ENCODE data around the gene OR52E2.

OR52E2 gene

GRCh38 chr11:5059391-5059790 is at the start of gene OR52E2:
TSS of gene OR52E2 (minus strand) at chr11:5059627. CDS start at chr11:5059627, 0 bp downstream.
- Histone ChIP-seq H3K36me3 (ENCODE audit: insufficient read depth, low read length) (no peaks in the 10 kb centered on the region), H3K27me3 (ENCODE audit: insufficient read depth, low read length, poor library complexity) (no peaks in the 10 kb centered on the region), H3K9me3 (ENCODE audit: insufficient read depth, low read length, severe bottlenecking) (no peaks in the 10 kb centered on the region), H3K9ac (ENCODE audit: low read depth, low read length) (no peak within 1 kb of the TSS), H2AFZ (ENCODE audit: low read depth, low read length) (no peak within 1 kb of the TSS), H3K27ac (ENCODE audit: low read length) (no peak within 1 kb of the TSS), H4K20me1 (ENCODE audit: insufficient read depth, low read length) (no peaks in the 10 kb centered on the region), H3K79me2 (ENCODE audit: insufficient read depth, low read length) (no peaks in the 10 kb centered on the region), H3K4me1 (ENCODE audit: insufficient read depth, low read length) (no peaks in the 10 kb centered on the region), H3K4me2 (ENCODE audit: insufficient read depth, low read length) (no peak within 1 kb of the TSS), H3K4me3 (ENCODE audit: low read depth in 1 of 2, low read length in 2 of 2) (no peak within 1 kb of the TSS)
- ATAC-seq (ENCODE audit: insufficient read depth, low read depth) (no peak), DNase-seq (no peak)
- TF ChIP-seq CTCF (IDR thresholded peaks at IDR 0.05; ENCODE audit: borderline replicate concordance, extremely low read depth, low read length, poor library complexity, severe bottlenecking) (no peak), EZH2 (IDR thresholded peaks at IDR 0.05; ENCODE audit: borderline replicate concordance, low read depth, low read length, severe bottlenecking) (no peak)

GRCh38 chr11:5107285-5107684 is 47.9 kb upstream of the OR52E2 start:
- H3K36me3 ChIP-seq (ENCODE audit: insufficient read depth, low read length): no peaks in the 10 kb centered on the region
- no peak overlapping the region for H3K4me3 ChIP-seq (ENCODE audit: low read depth in 1 of 2, low read length in 2 of 2)
- TF ChIP-seq EZH2 (IDR thresholded peaks at IDR 0.05; ENCODE audit: borderline replicate concordance, low read depth, low read length, severe bottlenecking): no peak
- no peak for TF ChIP-seq CTCF (IDR thresholded peaks at IDR 0.05; ENCODE audit: borderline replicate concordance, extremely low read depth, low read length, poor library complexity, severe bottlenecking)
- H3K27me3 ChIP-seq (ENCODE audit: insufficient read depth, low read length, poor library complexity): peaks cover 3% of the 10 kb centered on the region
- H3K4me1 ChIP-seq (ENCODE audit: insufficient read depth, low read length): no peaks in the 10 kb centered on the region
- DNase-seq (no peak), ATAC-seq (ENCODE audit: insufficient read depth, low read depth) (no peak)
- H3K4me2 ChIP-seq (ENCODE audit: insufficient read depth, low read length): no peak overlapping the region
- no peaks in the 10 kb centered on the region for H4K20me1 ChIP-seq (ENCODE audit: insufficient read depth, low read length)
- H3K9ac ChIP-seq (ENCODE audit: low read depth, low read length): no peak overlapping the region
- H3K9me3 ChIP-seq (ENCODE audit: insufficient read depth, low read length, severe bottlenecking): no peaks in the 10 kb centered on the region
- no peak overlapping the region for H2AFZ ChIP-seq (ENCODE audit: low read depth, low read length)
- no peak overlapping the region for H3K27ac ChIP-seq (ENCODE audit: low read length)
- no peaks in the 10 kb centered on the region for H3K79me2 ChIP-seq (ENCODE audit: insufficient read depth, low read length)

GRCh38 chr11:5103066-5103465 is 43.6 kb upstream of the OR52E2 start:
- Histone ChIP-seq H3K9me3 (ENCODE audit: insufficient read depth, low read length, severe bottlenecking) (no peaks in the 10 kb centered on the region), H4K20me1 (ENCODE audit: insufficient read depth, low read length) (no peaks in the 10 kb centered on the region), H3K4me1 (ENCODE audit: insufficient read depth, low read length) (no peaks in the 10 kb centered on the region), H3K27ac (ENCODE audit: low read length) (no peak overlapping the region), H3K79me2 (ENCODE audit: insufficient read depth, low read length) (no peaks in the 10 kb centered on the region), H2AFZ (ENCODE audit: low read depth, low read length) (no peak overlapping the region), H3K27me3 (ENCODE audit: insufficient read depth, low read length, poor library complexity) (peaks cover 7% of the 10 kb centered on the region), H3K9ac (ENCODE audit: low read depth, low read length) (no peak overlapping the region), H3K4me2 (ENCODE audit: insufficient read depth, low read length) (no peak overlapping the region), H3K4me3 (ENCODE audit: low read depth in 1 of 2, low read length in 2 of 2) (no peak overlapping the region), H3K36me3 (ENCODE audit: insufficient read depth, low read length) (no peaks in the 10 kb centered on the region)
- ATAC-seq (ENCODE audit: insufficient read depth, low read depth) (no peak), DNase-seq (no peak)
- no peak for TF ChIP-seq EZH2 (IDR thresholded peaks at IDR 0.05; ENCODE audit: borderline replicate concordance, low read depth, low read length, severe bottlenecking)
- no peak for TF ChIP-seq CTCF (IDR thresholded peaks at IDR 0.05; ENCODE audit: borderline replicate concordance, extremely low read depth, low read length, poor library complexity, severe bottlenecking)

- H3K79me2 ChIP-seq (ENCODE audit: insufficient read depth, low read length): no peaks in the 10 kb centered on the region
- peaks cover 7% of the 10 kb centered on the region for H3K27me3 ChIP-seq (ENCODE audit: insufficient read depth, low read length, poor library complexity)
- H3K4me3 ChIP-seq (ENCODE audit: low read depth in 1 of 2, low read length in 2 of 2): no peak overlapping the region
- ATAC-seq (ENCODE audit: insufficient read depth, low read depth): no peak
- no peak overlapping the region for H3K9ac ChIP-seq (ENCODE audit: low read depth, low read length)
- no peaks in the 10 kb centered on the region for H4K20me1 ChIP-seq (ENCODE audit: insufficient read depth, low read length)
- H3K27ac ChIP-seq (ENCODE audit: low read length): no peak overlapping the region
- no peak overlapping the region for H3K4me2 ChIP-seq (ENCODE audit: insufficient read depth, low read length)
- no peaks in the 10 kb centered on the region for H3K4me1 ChIP-seq (ENCODE audit: insufficient read depth, low read length)
- TF ChIP-seq CTCF (IDR thresholded peaks at IDR 0.05; ENCODE audit: borderline replicate concordance, extremely low read depth, low read length, poor library complexity, severe bottlenecking): no peak
- no peak for TF ChIP-seq EZH2 (IDR thresholded peaks at IDR 0.05; ENCODE audit: borderline replicate concordance, low read depth, low read length, severe bottlenecking)
- no peak for DNase-seq
- H2AFZ ChIP-seq (ENCODE audit: low read depth, low read length): no peak overlapping the region
- H3K9me3 ChIP-seq (ENCODE audit: insufficient read depth, low read length, severe bottlenecking): no peaks in the 10 kb centered on the region
- H3K36me3 ChIP-seq (ENCODE audit: insufficient read depth, low read length): no peaks in the 10 kb centered on the region
Observed at GRCh38 chr11:5102246-5102645, 42.8 kb upstream of the OR52E2 start.

Data from DND-41 (cell line).